Stimulated activated CD4-positive, alpha-beta T cell treated with anti-CD3 and anti-CD28 coated beads, TNF-alpha, amount 100 ng/mL, for 48 hours (primary cell): ENCODE data around the gene TNNT1.
A peak's percentile ranks its signal among the peaks of the same experiment; 100 is the strongest.

ENCODE experiments used
- DNase-seq, 3 donors: peaks; one replicate each; pipeline ENCODE4 v3.0.0-alpha.2; 2020; ENCODE audit warnings: low read depth in 3 of 3

Gene TNNT1

GRCh38 chr19:55089342-55089944, 59.6 kb downstream of the TNNT1 start:
- DNase-seq: no peak

DNA sequence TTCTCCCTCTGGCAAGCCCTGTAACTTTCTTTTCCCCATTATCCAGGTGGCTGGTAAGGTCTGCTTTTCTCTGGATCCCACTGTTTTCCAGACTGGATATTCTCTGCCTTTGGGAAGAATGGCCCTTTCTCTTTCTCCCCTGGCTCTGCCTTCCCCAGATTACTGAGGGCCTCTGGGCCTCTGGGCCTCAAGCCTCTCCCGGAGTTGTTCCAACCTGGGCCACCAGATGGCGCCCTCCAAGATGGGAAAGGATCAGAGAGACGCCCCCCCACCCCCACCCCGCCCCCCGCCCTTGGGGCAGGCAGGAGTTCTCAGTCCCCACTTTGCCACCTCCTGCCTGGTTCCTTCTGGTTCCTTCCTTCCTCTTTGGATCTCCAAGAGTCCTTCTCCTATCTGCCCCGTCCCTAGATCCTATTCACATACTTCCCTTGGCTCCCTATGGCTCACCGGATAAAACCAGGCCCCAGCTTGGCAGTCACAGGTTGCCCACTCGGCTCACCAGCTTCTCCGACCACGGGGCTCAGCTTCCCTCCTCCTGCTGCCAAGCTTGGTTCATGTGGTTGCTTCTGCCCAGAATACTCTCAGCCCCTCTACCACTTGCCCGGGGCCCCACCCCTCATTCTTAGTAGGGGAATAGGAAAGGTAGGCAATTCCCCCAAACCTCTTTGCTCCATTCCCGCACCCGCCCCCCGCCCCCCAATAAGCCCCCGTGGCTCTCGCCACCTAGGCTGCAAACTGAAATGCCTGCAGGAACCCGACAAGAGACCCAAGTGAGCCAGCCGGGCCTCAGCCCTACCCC, 60.3 kb downstream of the TNNT1 start:
- peak; percentile 69 to 79 (median 77) for DNase-seq

DNA sequence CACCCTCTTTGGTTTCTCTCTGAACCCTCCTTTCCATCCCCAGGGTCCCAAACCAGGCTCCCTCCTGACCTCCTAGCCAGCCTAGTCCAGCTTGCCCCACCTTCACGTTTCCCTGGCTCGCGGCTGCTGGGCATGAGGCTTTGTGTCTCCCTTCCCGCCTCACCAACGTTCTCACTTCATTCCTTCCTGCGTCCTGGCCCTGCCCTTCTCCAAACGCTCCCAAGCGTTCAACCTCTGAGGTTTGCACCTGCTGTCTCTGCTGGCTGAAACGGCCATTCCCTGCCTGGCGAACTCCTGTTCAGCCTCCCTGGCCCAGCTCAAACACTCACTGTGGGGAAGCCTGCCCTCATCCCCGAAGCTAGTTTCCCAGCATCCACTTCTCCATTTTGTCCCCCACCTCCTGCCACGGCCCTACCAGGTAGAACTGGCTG, 61.0 kb downstream of the TNNT1 start:
- DNase-seq: no peak

GRCh38 chr19:55087542-55087901, 61.5 kb downstream of the TNNT1 start:
- no peak for DNase-seq

DNA sequence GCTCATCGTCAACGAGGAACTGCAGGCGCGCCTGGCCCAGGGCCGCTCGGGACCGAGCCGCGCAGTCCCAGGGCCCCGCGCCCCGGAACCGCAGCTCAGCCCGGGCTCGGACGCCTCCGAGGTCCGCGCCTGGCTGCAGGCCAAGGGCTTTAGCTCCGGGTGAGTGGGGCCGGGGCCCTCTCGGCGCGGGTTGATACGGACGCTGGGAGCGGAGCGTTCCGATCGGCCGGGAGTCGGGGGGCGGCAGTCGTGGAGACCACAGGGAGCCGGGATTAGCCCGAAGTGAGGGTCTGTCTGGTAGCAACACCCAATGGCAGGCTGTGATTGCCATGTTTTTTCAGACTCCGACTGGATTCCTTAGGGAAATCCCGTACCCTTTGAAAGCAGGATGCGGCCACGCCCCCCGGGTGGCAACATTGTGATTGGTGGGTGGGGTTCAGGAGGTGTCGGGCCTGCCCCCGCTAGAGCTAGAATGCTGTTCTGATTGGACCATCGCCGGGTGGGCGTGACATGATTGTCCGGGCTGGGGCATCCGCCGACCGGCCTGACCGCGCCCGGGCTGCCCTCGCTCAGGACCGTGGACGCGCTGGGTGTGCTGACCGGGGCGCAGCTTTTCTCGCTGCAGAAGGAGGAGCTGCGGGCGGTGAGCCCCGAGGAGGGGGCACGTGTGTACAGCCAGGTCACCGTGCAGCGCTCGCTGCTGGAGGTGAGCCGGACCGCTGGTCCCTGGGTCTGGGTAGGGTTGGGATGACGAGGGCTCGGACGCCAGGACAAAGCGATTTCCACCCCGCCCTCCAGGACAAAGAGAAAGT, 62.1 kb downstream of the TNNT1 start:
- peak in 1 of 3 donors; percentile 38 for DNase-seq

GRCh38 chr19:55085923-55086715, 62.9 kb downstream of the TNNT1 start:
- no peak for DNase-seq

- no peak for DNase-seq
These were observed 64.6 kb downstream of the TNNT1 start for GRCh38 chr19:55084416-55084815.

DNA sequence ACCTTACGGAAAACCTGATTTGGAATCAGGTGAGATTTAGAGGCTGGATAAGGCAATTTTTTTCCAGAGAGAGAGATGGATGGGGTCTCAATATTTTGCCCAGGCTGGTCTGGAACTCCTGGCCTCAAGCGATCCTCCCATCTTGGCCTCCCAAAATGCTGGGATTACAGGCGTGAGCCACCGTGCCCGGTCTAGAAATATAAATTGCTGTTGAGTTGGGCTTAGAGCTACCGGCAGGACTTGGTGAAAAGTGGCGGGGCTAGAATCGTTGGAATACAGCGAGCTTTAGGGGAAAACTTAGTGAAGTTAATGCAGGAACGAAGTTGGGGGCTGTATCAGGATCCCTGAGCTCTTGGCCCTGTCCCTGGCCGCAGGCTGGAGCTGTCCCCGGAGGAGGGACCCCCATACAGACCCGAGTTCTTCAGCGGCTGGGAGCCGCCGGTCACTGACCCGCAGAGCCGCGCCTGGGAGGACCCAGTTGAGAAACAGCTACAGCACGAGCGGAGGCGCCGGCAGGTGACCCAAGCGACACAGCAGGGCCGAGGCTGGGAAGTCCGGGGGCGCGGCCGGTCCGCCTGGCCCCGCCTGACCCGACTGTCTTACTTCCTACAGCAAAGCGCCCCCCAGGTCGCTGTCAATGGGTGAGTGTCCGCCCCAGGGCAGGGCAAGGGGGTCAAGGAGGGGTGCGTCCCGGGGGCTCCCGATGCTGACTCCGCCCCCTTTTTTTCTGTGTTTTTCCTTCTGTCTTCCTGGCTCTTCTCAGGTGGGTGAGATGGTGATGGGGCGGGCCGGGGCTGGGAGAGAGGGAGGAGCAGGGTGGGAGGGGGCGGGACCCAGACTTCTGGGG, 65.8 kb downstream of the TNNT1 start:
- DNase-seq: no peak
